Cardiac muscle cell (in vitro differentiated cells and primary cell): Measurements from ENCODE around the gene BEST2. TPM values are rescaled to one million over a fixed set of nuclear protein-coding genes. Genes with fewer than 3 reads are reported as not detected.
A peak's percentile ranks its signal among the peaks of the same experiment; 100 is the strongest.

Source experiments
- DNase-seq, 2 donors: peaks; one replicate each; pipeline versions ENCODE4 v3.0.0 to v3.0.0-alpha.2; 2010 to 2017; ENCODE audit warnings: low read depth in 1 of 2, low spot score in 1 of 2
- H3K27ac ChIP-seq: fragments of 200-600 bp; sonication (generic); 2 replicates; pipeline ENCODE4 v1.5.1; 2016
- H3K27me3 ChIP-seq: fragments of 200-600 bp; sonication (generic); 2 replicates; pipeline ENCODE4 v1.6.0; 2016; ENCODE audit warnings: control low read depth
- H3K36me3 ChIP-seq: fragments of 200-600 bp; sonication (generic); 2 replicates; pipeline ENCODE4 v1.5.1; 2016; ENCODE audit warnings: control low read depth
- H3K4me1 ChIP-seq: fragments of 200-600 bp; sonication (generic); 2 replicates; pipeline ENCODE4 v1.8.1; 2017; ENCODE audit warnings: low read depth, mild to moderate bottlenecking, mixed run types
- H3K4me3 ChIP-seq: fragments of 200-600 bp; sonication (generic); 2 replicates; pipeline ENCODE4 v1.5.1; 2016; ENCODE audit warnings: mild to moderate bottlenecking
- H3K9me3 ChIP-seq: fragments of 200-600 bp; sonication (generic); 2 replicates; pipeline ENCODE4 v1.5.1; 2017; ENCODE audit warnings: low read depth, mild to moderate bottlenecking, control low read depth
- polyA plus RNA-seq: library from polyadenylated mRNA; unstranded; fragments of >200 nt; fragmentation: Nextera tagmentation; extraction: Ambion mirVana; gene quantifications from 2 replicates; pipeline ENCODE4 v1.2.1, GENCODE V29; 2016
- total RNA-seq: library from RNA; depleted of rRNA; stranded (reverse); fragments of >200 nt; gene quantifications from 2 replicates; pipeline ENCODE4 v1.2.3, GENCODE V29; 2016
- TF ChIP-seq, protein P1 (sequence below): IDR thresholded peaks from 2 replicates; pipeline ENCODE4 v1.5.1; 2012; ENCODE audit warnings: low read depth, mild to moderate bottlenecking, low read length

BEST2 gene
- total and polyA plus RNA-seq, 2 experiments from 2014 or later = not detected

DNA sequence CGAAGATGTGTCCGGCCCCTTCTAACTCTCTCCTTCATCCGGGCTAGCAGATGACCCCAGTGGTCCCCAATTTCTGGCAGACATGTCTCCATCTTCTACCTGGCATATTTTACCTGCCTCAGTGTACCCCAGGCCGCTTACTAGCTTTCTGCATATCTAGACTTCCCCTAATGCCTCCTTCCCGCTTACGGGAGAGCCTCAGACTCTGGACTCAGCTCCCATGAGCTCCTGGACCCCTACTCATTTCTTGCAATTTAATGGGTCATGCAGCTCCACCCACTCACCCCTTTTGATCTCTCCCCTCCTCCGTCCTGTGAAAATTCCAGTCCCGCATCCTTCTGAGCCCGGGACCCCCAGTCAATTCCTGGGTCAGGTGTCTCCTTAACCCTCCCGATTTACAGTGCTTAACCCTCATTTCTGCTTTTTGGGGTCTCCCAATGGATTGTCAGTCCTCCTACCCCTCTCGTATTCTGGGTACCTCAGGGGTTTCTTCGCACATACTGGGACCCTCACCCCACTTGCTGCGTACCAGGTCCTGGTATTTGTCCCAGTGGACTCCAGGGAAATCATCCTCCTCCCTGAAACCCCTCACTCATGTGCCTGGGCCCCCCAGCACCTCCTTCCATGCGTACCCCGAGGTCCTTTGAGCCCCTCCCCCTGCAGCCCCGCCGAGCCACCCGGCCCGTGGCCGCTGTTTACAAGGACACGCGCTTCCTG, 39.2 kb downstream of the BEST2 start:
- H3K27me3 ChIP-seq = no peaks in the 10 kb centered on the region
- TF ChIP-seq, protein P1, sequence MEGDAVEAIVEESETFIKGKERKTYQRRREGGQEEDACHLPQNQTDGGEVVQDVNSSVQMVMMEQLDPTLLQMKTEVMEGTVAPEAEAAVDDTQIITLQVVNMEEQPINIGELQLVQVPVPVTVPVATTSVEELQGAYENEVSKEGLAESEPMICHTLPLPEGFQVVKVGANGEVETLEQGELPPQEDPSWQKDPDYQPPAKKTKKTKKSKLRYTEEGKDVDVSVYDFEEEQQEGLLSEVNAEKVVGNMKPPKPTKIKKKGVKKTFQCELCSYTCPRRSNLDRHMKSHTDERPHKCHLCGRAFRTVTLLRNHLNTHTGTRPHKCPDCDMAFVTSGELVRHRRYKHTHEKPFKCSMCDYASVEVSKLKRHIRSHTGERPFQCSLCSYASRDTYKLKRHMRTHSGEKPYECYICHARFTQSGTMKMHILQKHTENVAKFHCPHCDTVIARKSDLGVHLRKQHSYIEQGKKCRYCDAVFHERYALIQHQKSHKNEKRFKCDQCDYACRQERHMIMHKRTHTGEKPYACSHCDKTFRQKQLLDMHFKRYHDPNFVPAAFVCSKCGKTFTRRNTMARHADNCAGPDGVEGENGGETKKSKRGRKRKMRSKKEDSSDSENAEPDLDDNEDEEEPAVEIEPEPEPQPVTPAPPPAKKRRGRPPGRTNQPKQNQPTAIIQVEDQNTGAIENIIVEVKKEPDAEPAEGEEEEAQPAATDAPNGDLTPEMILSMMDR = no peak
- no peaks in the 10 kb centered on the region for H3K9me3 ChIP-seq
- no peak overlapping the region for H3K27ac ChIP-seq
- DNase-seq = peak in 1 of 2 donors; percentile 23
- H3K4me1 ChIP-seq = peaks cover 24% of the 10 kb centered on the region
- H3K36me3 ChIP-seq = no peaks in the 10 kb centered on the region
- peak overlapping the region; percentile 42 for H3K4me3 ChIP-seq

DNA sequence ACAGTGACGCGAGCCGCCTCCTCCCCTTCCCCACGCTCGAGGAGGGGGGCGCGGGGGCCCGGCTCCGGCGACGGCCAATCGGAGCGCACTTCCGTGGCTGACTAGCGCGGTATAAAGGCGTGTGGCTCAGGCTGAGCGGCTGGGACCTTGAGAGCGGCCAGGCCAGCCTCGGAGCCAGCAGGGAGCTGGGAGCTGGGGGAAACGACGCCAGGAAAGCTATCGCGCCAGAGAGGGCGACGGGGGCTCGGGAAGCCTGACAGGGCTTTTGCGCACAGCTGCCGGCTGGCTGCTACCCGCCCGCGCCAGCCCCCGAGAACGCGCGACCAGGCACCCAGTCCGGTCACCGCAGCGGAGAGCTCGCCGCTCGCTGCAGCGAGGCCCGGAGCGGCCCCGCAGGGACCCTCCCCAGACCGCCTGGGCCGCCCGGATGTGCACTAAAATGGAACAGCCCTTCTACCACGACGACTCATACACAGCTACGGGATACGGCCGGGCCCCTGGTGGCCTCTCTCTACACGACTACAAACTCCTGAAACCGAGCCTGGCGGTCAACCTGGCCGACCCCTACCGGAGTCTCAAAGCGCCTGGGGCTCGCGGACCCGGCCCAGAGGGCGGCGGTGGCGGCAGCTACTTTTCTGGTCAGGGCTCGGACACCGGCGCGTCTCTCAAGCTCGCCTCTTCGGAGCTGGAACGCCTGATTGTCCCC, 39.9 kb downstream of the BEST2 start, which contains the start of gene JUNB:
Gene JUNB, plus strand, starts transcription at position 142 of the 706 bp plus-strand sequence. Its CDS starts 286 bp downstream, at position 428.
- no peaks in the 10 kb centered on the region for H3K36me3 ChIP-seq
- no peaks in the 10 kb centered on the region for H3K9me3 ChIP-seq
- DNase-seq = peak; percentile 95 to 99
- peak within 1 kb of the TSS; percentile 82 for H3K27ac ChIP-seq
- H3K4me3 ChIP-seq = peak within 1 kb of the TSS; percentile 42
- H3K4me1 ChIP-seq = peaks cover 18% of the 10 kb centered on the region
- no peaks in the 10 kb centered on the region for H3K27me3 ChIP-seq
- TF ChIP-seq, protein P1 = no peak

GRCh38 chr19:12792051-12792852, 40.7 kb downstream of the BEST2 start:
- Histone ChIP-seq H3K4me3 (peak overlapping the region; percentile 42), H3K4me1 (peaks cover 18% of the 10 kb centered on the region), H3K27me3 (no peaks in the 10 kb centered on the region), H3K36me3 (no peaks in the 10 kb centered on the region), H3K9me3 (no peaks in the 10 kb centered on the region), H3K27ac (peak overlapping the region; percentile 82)
- DNase-seq = peak; percentile 67 to 74
- TF ChIP-seq, protein P1 = no peak

GRCh38 chr19:12792853-12793289, 41.3 kb downstream of the BEST2 start:
- H3K36me3 ChIP-seq = no peaks in the 10 kb centered on the region
- peak overlapping the region; percentile 82 for H3K27ac ChIP-seq
- no peak for DNase-seq
- peak overlapping the region; percentile 42 for H3K4me3 ChIP-seq
- no peaks in the 10 kb centered on the region for H3K27me3 ChIP-seq
- H3K9me3 ChIP-seq = no peaks in the 10 kb centered on the region
- peaks cover 18% of the 10 kb centered on the region for H3K4me1 ChIP-seq
- TF ChIP-seq, protein P1 = no peak

DNA sequence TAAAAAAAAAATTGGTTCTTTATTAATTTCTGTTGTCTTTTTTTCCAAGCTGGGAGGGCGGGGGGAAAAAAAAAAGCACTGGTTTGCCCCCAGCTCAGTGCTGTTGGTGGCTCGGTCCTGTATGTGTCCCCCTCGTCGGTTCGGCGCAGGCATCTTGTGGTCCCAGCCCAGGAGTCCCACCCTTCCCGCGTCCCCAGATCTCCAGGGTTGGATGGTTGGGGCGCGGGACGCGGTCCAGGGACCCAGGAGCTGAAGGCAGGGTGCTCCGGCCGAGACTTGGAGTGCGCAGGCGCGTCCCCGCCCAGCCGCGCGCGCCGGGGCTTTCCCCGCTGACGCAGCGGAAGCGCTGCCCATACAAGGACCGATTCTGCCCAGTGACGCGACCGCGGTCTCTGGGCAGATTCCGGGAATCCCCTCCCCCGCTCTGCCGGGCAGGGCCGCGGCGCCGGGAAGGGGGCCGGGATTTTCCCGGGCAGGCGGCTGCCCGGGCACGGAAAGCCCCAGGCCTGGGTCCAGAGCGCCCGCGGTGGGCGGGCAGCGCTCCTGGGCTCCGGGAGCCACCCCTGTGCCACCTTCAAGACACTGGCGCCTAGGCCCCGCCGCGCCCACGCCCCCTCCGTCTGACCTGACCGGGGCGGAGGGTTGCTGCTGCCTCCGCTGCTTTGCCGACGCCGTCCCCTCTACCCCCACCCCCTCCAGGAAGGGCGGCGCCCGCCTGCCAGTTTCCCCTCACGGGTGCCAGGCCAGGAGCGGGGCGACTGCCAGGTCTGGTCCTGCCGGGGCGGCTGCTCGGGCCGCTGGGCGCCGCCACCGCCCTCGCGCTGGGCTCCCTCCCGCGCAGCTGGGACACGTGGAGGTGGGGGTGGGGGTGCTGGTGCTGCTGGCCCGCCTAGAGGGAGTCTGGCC, 42.0 kb downstream of the BEST2 start:
- H3K4me1 ChIP-seq = peaks cover 12% of the 10 kb centered on the region
- no peaks in the 10 kb centered on the region for H3K27me3 ChIP-seq
- peak overlapping the region; percentile 42 for H3K4me3 ChIP-seq
- peak overlapping the region; percentile 82 for H3K27ac ChIP-seq
- no peaks in the 10 kb centered on the region for H3K9me3 ChIP-seq
- TF ChIP-seq, protein P1 = no peak
- no peaks in the 10 kb centered on the region for H3K36me3 ChIP-seq
- peak; percentile 93 to 97 for DNase-seq
